LNCaP clone FGC (cell line): ENCODE results near the gene NAXD.
"Not testable (repeated sequence)": the region's sequence is repeated elsewhere in the genome, so short reads cannot be mapped to it uniquely, and the experiment has no call there.

Source experiments
- DNase-seq: peaks from one replicate; pipeline ENCODE4 v3.0.0-alpha.2; 2011; ENCODE audit warnings: low read depth
- H3K4me3 ChIP-seq: 2 replicates; pipeline ENCODE4 v1.5.1; 2011; ENCODE audit warnings: mild to moderate bottlenecking, low read depth, low read length, control low read depth
- CTCF ChIP-seq: IDR thresholded peaks from 2 replicates; pipeline ENCODE4 v1.5.1; 2012; ENCODE audit warnings: mild to moderate bottlenecking; ENCODE audit not compliant: control insufficient read depth, insufficient read depth; ENCODE audit errors: extremely low read depth

NAXD gene

DNA sequence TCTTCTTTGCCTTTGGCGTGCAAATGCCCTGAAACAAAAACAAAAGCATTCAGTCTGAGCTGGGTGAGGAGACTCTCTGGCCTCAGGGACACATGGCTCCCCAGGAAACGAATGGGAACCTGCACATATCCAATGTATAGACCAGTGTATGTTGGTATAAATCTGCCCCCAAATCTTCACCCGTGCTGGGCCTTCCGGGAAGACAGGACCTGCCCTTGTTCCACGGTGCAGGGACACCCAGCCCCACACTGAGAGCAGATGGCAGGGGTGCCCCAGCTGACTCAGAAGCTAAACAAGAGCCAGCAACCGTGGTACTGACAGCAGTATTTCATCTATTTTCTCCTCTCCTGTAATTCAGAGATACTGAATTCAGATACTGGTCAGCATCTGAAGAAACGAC is 48.1 kb downstream of the NAXD start:
- no peak for TF ChIP-seq CTCF
- DNase-seq = no peak

DNA sequence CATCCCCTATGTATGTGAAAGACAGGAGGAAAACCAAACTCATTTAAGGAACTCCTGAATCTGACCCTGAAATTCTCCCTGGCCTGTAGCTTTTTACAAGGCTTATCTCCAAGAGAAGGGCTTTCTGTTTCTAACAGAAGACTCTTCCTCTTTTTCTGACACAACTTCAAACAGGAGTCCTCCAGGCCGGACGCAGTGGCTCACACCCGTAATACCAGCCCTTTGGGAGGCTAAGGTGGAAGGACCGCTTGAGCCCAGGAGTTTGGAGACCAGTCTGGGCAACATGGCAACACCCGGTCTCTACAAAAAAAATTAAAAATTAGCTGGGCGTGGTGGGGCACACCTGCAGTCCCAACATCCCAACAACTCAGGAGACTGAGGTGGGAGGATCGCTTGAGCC is 48.7 kb downstream of the NAXD start:
- no peak overlapping the region for H3K4me3 ChIP-seq
- no peak for DNase-seq
- TF ChIP-seq CTCF = no peak

More for the DNA sequence above, 48.1 kb downstream of the NAXD start:
- no peak overlapping the region for H3K4me3 ChIP-seq

DNA sequence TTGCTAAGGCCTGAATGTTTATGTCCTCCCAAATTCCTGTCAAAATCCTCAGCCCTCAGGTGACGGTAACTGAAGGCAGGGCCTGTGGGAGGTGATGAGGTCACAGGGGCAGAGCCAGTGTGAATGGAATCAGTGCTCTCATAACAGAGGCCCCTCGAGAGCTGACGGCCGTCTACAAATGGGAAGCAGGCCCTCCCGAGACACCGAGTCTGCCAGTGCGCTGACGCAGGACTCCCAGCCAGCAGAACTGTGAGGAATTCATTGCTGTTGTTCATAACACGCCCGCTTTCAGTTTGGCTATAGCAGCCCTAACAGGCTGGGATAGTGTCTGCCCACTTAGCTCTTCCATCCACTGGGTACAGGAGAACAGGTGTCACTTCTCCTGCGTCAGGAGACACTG is 49.3 kb downstream of the NAXD start:
- TF ChIP-seq CTCF = no peak
- no peak overlapping the region for H3K4me3 ChIP-seq
- DNase-seq = no peak

GRCh38 chr13:110665491-110666254 is 50.3 kb downstream of the NAXD start:
- no peak for DNase-seq
- no peak overlapping the region for H3K4me3 ChIP-seq
- TF ChIP-seq CTCF = no peak

- DNase-seq = no peak
- H3K4me3 ChIP-seq = no peak overlapping the region
- no peak for TF ChIP-seq CTCF
These were observed 50.8 kb downstream of the NAXD start for GRCh38 chr13:110666255-110666533.

DNA sequence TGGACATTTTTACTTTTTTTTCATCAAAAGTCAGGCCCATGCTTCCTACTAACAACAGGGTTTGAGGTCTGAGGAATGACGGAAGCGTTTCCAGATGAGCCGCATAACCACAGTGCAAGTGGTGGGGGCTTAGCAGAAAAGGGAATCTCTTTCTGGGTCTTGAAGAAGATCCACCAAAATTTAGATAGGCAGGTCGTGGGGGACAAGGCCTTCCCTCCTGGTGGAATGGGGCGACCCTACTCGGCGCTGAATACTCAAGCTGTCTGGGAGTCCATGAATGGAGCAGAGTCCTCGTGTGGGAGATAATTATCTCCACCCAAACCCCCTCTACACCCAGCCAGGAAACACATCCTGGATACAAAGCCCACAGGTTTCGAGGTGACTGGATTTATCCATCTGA is 53.7 kb downstream of the NAXD start:
- TF ChIP-seq CTCF = no peak
- H3K4me3 ChIP-seq = no peak overlapping the region
- no peak for DNase-seq

GRCh38 chr13:110669814-110670213 is 54.5 kb downstream of the NAXD start:
- not testable (repeated sequence) for DNase-seq

More at GRCh38 chr13:110669814-110670213, 54.5 kb downstream of the NAXD start:
- H3K4me3 ChIP-seq = not testable (repeated sequence)
